ENCODE data around the gene SEMA3D. TPM values are rescaled to one million over a fixed set of nuclear protein-coding genes. Genes with fewer than 3 reads are reported as not detected.

Gene SEMA3D
- total RNA-seq, 1 donor from 2014 or later: 4.5 TPM

- no peak overlapping the region for H3K27ac ChIP-seq
- TF ChIP-seq CTCF (IDR thresholded peaks at IDR 0.05): no peak
- H3K27me3 ChIP-seq: no peaks in the 10 kb centered on the region
- no peak for DNase-seq (ENCODE audit: low spot score in 2 of 2)
- H3K36me3 ChIP-seq: no peaks in the 10 kb centered on the region
- intact Hi-C loops (cut with DNase I): no loop called here
- peaks cover 0 to 16% of the 10 kb centered on the region in 2 donors for H3K4me1 ChIP-seq
- no peaks in the 10 kb centered on the region for H3K9me3 ChIP-seq
- H3K4me3 ChIP-seq: no peak overlapping the region
Measured at GRCh38 chr7:85062651-85063050, 124.2 kb downstream of the SEMA3D start.

- H3K9me3 ChIP-seq: no peaks in the 10 kb centered on the region
- no peaks in the 10 kb centered on the region for H3K36me3 ChIP-seq
- no peaks in the 10 kb centered on the region for H3K27me3 ChIP-seq
- peaks cover 0 to 16% of the 10 kb centered on the region in 2 donors for H3K4me1 ChIP-seq
- no peak for DNase-seq (ENCODE audit: low spot score in 2 of 2)
- no peak overlapping the region for H3K27ac ChIP-seq
- intact Hi-C loops (cut with DNase I): no loop called here
- no peak for TF ChIP-seq CTCF (IDR thresholded peaks at IDR 0.05)
- no peak overlapping the region for H3K4me3 ChIP-seq
Measured at GRCh38 chr7:85061456-85061855, 125.4 kb downstream of the SEMA3D start.

GRCh38 chr7:85060696-85061095 is 126.2 kb downstream of the SEMA3D start:
- H3K4me3 ChIP-seq: no peak overlapping the region
- DNase-seq (ENCODE audit: low spot score in 2 of 2): no peak
- no peaks in the 10 kb centered on the region for H3K9me3 ChIP-seq
- H3K36me3 ChIP-seq: no peaks in the 10 kb centered on the region
- TF ChIP-seq CTCF (IDR thresholded peaks at IDR 0.05): no peak
- H3K4me1 ChIP-seq: peaks cover 0 to 10% of the 10 kb centered on the region in 2 donors
- intact Hi-C loops (cut with DNase I): no loop called here
- H3K27me3 ChIP-seq: no peaks in the 10 kb centered on the region
- H3K27ac ChIP-seq: no peak overlapping the region

- no peak for TF ChIP-seq CTCF (IDR thresholded peaks at IDR 0.05)
- Histone ChIP-seq H3K9me3 (no peaks in the 10 kb centered on the region), H3K27me3 (no peaks in the 10 kb centered on the region), H3K4me1 (no peaks in the 10 kb centered on the region), H3K27ac (no peak overlapping the region), H3K36me3 (no peaks in the 10 kb centered on the region), H3K4me3 (no peak overlapping the region)
- no peak for DNase-seq (ENCODE audit: low spot score in 2 of 2)
- intact Hi-C loops (cut with DNase I): no loop called here
Measured at GRCh38 chr7:85055906-85056305, 130.9 kb downstream of the SEMA3D start.

- Histone ChIP-seq H3K27ac (no peak overlapping the region), H3K27me3 (no peaks in the 10 kb centered on the region), H3K4me1 (no peaks in the 10 kb centered on the region), H3K36me3 (no peaks in the 10 kb centered on the region), H3K4me3 (no peak overlapping the region), H3K9me3 (no peaks in the 10 kb centered on the region)
- intact Hi-C loops (cut with DNase I): no loop called here
- no peak for TF ChIP-seq CTCF (IDR thresholded peaks at IDR 0.05)
- DNase-seq (ENCODE audit: low spot score in 2 of 2): no peak
Measured at GRCh38 chr7:85055196-85055595, 131.7 kb downstream of the SEMA3D start.

- no peak overlapping the region for H3K4me3 ChIP-seq
Measured at GRCh38 chr7:85054306-85054705, 132.6 kb downstream of the SEMA3D start.

More at GRCh38 chr7:85054306-85054705, 132.6 kb downstream of the SEMA3D start:
- DNase-seq (ENCODE audit: low spot score in 2 of 2): no peak
- Histone ChIP-seq H3K4me1 (no peaks in the 10 kb centered on the region), H3K27ac (no peak overlapping the region), H3K9me3 (no peaks in the 10 kb centered on the region), H3K27me3 (no peaks in the 10 kb centered on the region), H3K36me3 (no peaks in the 10 kb centered on the region)
- intact Hi-C loops (cut with DNase I): no loop called here
- no peak for TF ChIP-seq CTCF (IDR thresholded peaks at IDR 0.05)
